Kidney epithelial cell (primary cell): ENCODE results near the gene TMEM234. TPM values are rescaled to one million over a fixed set of nuclear protein-coding genes. Genes with fewer than 3 reads are reported as not detected.
A peak's percentile ranks its signal among the peaks of the same experiment; 100 is the strongest.
"Not testable (repeated sequence)": the region's sequence is repeated elsewhere in the genome, so short reads cannot be mapped to it uniquely, and the experiment has no call there.

Source experiments
- DNase-seq: peaks from one replicate; pipeline ENCODE4 v3.0.0-alpha.2; 2010; ENCODE audit warnings: low read depth
- H3K27me3 ChIP-seq: 2 replicates; pipeline ENCODE4 v1.6.0; 2011; ENCODE audit warnings: low read length; ENCODE audit not compliant: control insufficient read depth, insufficient read depth
- H3K36me3 ChIP-seq: 2 replicates; pipeline ENCODE4 v1.5.1; 2011; ENCODE audit warnings: low read length; ENCODE audit not compliant: control insufficient read depth, insufficient read depth
- H3K4me3 ChIP-seq: 2 replicates; pipeline ENCODE4 v1.5.1; 2011; ENCODE audit warnings: low read depth, mild to moderate bottlenecking, control low read depth, low read length
- total RNA-seq: library from RNA; depleted of rRNA; stranded (reverse); fragments of >200 nt; gene quantifications from 2 replicates; pipeline ENCODE4 v1.2.3, GENCODE V29; 2015
- TF ChIP-seq, protein P1 (sequence below): IDR thresholded peaks from 2 replicates; pipeline ENCODE4 v1.5.1; 2011; ENCODE audit warnings: mild to moderate bottlenecking, moderate library complexity, low read length, control low read depth, inconsistent platforms; ENCODE audit not compliant: insufficient read depth, poor library complexity, severe bottlenecking

TMEM234 gene
- 20.2 and 21.1 TPM in 2 replicates for total RNA-seq

GRCh38 chr1:32221980-32222755, at the start of gene TMEM234, which contains the start of gene EIF3I:
Gene TMEM234 (minus strand): TSS chr1:32222353. CDS start chr1:32222322, 31 bp downstream.
Gene EIF3I (plus strand): TSS chr1:32222407. CDS start chr1:32222442, 35 bp downstream.
- TF ChIP-seq, protein P1, sequence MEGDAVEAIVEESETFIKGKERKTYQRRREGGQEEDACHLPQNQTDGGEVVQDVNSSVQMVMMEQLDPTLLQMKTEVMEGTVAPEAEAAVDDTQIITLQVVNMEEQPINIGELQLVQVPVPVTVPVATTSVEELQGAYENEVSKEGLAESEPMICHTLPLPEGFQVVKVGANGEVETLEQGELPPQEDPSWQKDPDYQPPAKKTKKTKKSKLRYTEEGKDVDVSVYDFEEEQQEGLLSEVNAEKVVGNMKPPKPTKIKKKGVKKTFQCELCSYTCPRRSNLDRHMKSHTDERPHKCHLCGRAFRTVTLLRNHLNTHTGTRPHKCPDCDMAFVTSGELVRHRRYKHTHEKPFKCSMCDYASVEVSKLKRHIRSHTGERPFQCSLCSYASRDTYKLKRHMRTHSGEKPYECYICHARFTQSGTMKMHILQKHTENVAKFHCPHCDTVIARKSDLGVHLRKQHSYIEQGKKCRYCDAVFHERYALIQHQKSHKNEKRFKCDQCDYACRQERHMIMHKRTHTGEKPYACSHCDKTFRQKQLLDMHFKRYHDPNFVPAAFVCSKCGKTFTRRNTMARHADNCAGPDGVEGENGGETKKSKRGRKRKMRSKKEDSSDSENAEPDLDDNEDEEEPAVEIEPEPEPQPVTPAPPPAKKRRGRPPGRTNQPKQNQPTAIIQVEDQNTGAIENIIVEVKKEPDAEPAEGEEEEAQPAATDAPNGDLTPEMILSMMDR = no peak
- no peak for DNase-seq
- peak within 1 kb of the TSS; percentile 93 for H3K4me3 ChIP-seq
- H3K36me3 ChIP-seq = peaks cover 1% of the 10 kb centered on the region
- no peaks in the 10 kb centered on the region for H3K27me3 ChIP-seq

GRCh38 chr1:32269744-32270143, 47.6 kb upstream of the TMEM234 start:
- no peak overlapping the region for H3K4me3 ChIP-seq
- no peaks in the 10 kb centered on the region for H3K27me3 ChIP-seq
- no peak for DNase-seq
- TF ChIP-seq, protein P1 = no peak
- no peaks in the 10 kb centered on the region for H3K36me3 ChIP-seq

DNA sequence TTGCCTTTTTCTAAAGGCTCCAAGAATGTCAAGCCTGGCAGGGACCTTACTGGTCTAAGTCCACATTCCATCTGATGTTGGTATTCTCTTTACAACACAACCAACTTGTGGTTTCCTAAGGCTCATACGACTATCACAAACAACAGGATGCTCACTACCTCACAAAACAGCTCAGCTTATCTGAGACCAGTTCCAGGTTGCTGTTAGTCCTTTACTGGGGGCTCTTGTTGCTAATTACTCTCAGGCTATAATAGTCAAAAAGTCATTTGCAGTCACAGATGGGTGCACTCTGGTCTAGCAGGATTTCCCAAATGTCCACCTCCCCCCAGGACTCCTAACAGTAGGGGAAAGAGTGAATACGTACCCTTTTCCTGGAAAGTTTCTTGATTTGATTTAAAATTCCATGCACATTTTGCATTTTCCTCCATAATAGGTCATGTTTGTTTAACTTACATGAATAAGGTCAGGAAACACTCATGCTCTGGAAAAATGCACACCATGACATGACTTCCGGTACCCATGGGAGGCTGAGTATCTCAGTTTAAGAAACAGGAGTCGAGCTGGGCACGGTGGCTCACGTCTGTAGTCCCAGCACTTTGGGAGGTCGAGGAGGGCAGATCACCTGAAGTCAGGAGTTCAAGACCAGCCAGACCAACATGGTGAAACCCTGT, 44.9 kb upstream of the TMEM234 start:
- Histone ChIP-seq H3K4me3 (no peak overlapping the region), H3K36me3 (no peaks in the 10 kb centered on the region), H3K27me3 (peaks cover 2% of the 10 kb centered on the region)
- TF ChIP-seq, protein P1 = no peak
- no peak for DNase-seq

GRCh38 chr1:32265846-32266245, 43.7 kb upstream of the TMEM234 start:
- no peak for DNase-seq
- no peaks in the 10 kb centered on the region for H3K36me3 ChIP-seq
- TF ChIP-seq, protein P1 = no peak
- H3K4me3 ChIP-seq = no peak overlapping the region
- peaks cover 2% of the 10 kb centered on the region for H3K27me3 ChIP-seq

DNA sequence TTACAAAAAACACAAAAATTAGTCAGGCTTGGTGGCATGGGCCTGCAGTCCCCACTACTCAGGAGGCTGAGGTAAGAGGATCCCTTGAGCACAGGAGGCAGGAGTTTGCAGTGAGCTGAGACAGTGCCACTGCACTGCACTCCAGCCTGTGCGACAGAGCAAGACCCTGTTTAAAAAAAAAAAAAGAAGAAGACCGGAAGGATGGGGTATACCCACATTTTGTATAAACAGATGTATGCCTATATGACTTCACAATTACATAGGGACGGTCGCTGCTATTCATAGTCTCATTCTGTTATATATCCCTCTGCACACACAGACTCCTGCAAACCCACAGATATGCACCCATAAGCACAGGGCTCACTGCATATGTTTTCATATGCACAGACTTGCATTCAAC, 41.6 kb upstream of the TMEM234 start:
- DNase-seq = no peak
- TF ChIP-seq, protein P1 = no peak
- Histone ChIP-seq H3K36me3 (no peaks in the 10 kb centered on the region), H3K27me3 (peaks cover 2% of the 10 kb centered on the region), H3K4me3 (no peak overlapping the region)

DNA sequence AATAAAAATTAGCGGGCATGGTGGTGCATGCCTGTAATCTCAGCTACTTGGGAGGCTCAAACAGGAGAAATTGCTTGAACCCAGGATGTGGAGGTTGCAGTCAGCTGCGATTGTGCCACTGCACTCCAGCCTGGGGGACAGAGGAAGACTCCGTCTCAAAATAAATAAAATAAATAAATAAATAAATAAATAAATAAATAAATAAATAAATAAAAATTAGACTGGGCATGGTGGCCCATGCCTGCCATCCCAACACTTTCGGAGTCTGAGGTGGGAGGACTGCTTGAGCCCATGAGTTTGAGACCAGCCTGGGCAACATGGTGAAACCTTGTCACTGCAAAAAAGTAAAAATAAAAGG, 41.1 kb upstream of the TMEM234 start:
- H3K27me3 ChIP-seq, H3K36me3 ChIP-seq, H3K4me3 ChIP-seq, DNase-seq: not testable (repeated sequence)
